Measurements from ENCODE around the gene RCCD1. TPM values are rescaled to one million over a fixed set of nuclear protein-coding genes. Genes with fewer than 3 reads are reported as not detected.

The RCCD1 gene
- total RNA-seq, 1 experiment from 2014 or later: 0.14 TPM

DNA sequence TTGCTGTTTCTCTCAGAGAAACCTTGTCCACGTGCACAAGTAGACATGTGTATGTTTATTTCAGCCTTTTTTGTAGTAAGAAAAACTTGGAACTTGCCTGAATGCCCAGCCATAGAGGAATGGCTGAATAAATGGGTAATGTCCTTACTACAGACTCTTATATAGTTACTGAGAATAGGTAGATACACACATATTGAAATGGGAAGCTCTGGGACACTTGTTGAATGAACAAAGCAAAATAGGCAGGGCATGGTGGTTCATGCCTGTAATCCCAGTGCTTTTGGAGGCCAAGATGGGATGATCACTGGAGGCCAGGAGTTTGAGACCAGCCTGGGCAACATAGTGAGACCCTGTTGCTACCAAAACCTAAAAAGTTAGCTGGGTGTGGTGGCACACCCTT lies 17.9 kb upstream of the RCCD1 start:
- DNase-seq (ENCODE audit: low spot score): no peak
- in situ Hi-C loops (cut with HindIII; ENCODE audit: low sequenced_read_pairs): loop anchor here (25.0 kb wide), 1 partner anchor 100 kb away; no protein-coding TSS in a partner anchor

DNA sequence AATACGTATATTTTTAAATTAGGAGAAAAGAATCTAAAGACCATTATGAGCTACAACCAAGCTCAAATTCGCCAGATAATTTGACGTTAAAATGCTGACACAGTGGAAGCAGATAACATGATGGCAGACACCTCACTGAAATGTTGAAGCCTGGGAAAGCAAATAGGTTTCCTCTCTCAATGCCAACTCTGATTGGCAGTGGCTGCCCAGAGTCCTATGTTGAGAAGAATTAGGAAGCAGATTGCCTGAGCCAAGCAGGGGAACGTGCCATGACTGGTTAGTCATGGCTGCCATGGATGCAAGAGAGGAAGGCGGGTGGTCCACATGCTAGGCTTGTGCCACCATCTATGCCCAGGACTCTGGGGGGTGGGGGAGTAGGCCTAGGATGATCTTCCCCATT lies 16.4 kb upstream of the RCCD1 start:
- DNase-seq (ENCODE audit: low spot score): no peak
- in situ Hi-C loops (cut with HindIII; ENCODE audit: low sequenced_read_pairs): loop anchor here (25.0 kb wide), 1 partner anchor 101 kb away; no protein-coding TSS in a partner anchor

DNA sequence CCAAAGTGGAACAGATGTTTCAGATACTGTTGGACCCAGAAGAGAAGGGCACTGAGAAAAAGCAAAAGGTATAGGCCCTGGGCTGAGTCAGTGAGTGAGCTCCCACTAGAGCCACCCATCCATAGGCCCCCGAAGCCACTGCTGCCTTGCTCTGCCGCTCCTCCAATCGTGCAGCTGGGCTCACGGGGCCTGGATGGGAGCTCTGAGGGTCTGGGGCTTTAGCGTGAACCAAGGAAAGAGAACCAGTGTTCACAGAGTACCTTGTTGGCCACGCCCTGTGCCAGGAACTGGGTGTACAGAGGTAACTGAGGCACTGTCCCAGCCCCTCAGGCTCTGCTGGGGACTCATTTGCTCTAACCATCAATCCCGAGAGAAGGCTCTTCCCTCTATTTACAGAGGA lies 14.9 kb upstream of the RCCD1 start:
- in situ Hi-C loops (cut with HindIII; ENCODE audit: low sequenced_read_pairs): loop anchor here (25.0 kb wide), 1 partner anchor 102 kb away; no protein-coding TSS in a partner anchor
- no peak for DNase-seq (ENCODE audit: low spot score)

DNA sequence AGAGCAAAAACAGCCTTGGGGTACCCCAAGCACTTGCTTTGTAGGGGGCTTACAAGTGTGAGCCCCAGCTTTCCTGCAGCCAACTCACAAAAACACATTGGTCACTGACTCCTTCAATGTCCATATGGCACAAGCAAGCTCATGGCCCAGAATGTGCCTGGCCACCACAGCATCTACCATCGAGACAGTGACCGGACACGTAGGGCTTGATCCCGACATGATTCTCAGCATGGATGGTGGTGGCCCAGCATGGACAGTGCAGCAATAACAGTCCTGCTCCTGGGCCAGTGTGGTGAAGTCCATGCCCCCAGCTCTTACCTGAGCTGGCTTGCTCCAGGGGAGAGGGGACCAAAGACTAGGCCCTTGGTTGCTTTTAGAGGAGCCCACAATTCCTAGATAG lies 13.6 kb upstream of the RCCD1 start:
- in situ Hi-C loops (cut with HindIII; ENCODE audit: low sequenced_read_pairs): loop anchor here (25.0 kb wide), 1 partner anchor 104 kb away; no protein-coding TSS in a partner anchor
- no peak for DNase-seq (ENCODE audit: low spot score)

DNA sequence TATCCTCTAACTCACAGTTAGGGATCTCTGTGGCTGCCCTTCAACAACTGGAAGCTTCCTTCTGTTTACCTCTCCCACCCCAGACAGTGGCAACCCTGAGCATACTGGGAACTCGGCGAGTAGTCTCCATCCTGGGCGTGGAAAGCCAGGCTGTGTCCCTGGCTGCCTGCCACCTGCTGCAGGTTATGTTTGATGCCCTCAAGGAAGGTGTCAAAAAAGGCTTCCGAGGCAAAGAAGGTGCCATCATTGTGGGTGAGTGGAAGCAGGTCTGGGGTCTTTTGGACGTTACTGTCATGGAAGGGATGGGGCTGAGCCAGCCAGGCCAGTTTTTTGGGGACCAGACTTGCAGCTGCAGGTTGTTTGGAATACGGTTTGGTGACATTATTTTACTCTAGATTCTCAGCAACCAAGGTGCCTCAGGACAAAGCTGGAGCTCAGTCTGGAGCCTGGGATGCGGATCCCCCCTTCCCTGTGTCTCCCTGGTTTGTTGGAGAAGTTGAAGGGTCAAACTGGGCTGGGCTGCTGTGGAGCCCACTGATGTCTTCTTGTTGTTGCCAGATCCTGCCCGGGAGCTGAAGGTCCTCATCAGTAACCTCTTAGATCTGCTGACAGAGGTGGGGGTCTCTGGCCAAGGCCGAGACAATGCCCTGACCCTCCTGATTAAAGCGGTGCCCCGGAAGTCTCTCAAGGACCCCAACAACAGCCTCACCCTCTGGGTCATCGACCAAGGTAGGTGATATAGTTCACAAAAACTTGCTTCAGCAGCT lies 12.1 kb upstream of the RCCD1 start:
- in situ Hi-C loops (cut with HindIII; ENCODE audit: low sequenced_read_pairs): loop anchor here (25.0 kb wide), 1 partner anchor 105 kb away; no protein-coding TSS in a partner anchor
- DNase-seq (ENCODE audit: low spot score): no peak

DNA sequence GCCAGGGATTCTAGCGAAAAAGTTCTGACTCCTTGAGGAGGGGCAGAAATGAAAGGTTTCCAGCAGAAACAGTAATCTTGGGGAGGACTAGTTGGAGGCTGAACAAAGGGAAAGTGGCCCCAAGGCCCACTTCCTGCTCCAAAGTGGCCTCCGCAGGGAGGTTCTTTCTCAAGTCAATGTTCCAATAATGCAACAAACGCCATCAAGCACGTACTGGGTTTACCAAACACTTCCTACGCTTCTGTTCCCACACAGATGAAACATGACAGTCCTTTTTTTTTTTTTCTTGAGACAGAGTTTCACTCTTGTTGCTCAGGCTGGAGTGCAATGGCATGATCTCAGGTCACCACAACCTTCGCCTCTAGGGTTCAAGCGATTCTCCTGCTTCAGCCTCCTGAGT lies 9.6 kb upstream of the RCCD1 start:
- in situ Hi-C loops (cut with HindIII; ENCODE audit: low sequenced_read_pairs): loop anchor here (25.0 kb wide), 1 partner anchor 108 kb away; no protein-coding TSS in a partner anchor
- DNase-seq (ENCODE audit: low spot score): no peak

DNA sequence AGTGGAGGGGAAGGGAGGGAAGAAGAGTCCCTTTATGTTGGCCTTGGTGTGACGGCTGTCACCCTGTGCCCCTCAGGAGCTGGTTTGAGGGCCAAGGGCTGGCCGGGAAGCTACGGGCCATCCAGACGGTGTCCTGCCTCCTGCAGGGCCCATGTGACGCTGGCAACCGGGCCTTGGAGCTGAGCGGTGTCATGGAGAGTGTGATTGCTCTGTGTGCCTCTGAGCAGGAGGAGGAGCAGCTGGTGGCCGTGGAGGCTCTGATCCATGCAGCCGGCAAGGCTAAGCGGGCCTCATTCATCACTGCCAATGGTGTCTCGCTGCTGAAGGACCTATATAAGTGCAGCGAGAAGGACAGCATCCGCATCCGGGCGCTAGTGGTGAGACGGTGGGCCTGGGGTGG lies 8.1 kb upstream of the RCCD1 start:
- in situ Hi-C loops (cut with HindIII; ENCODE audit: low sequenced_read_pairs): loop anchor here (25.0 kb wide), 1 partner anchor 109 kb away; no protein-coding TSS in a partner anchor
- DNase-seq (ENCODE audit: low spot score): peak; percentile 93

DNA sequence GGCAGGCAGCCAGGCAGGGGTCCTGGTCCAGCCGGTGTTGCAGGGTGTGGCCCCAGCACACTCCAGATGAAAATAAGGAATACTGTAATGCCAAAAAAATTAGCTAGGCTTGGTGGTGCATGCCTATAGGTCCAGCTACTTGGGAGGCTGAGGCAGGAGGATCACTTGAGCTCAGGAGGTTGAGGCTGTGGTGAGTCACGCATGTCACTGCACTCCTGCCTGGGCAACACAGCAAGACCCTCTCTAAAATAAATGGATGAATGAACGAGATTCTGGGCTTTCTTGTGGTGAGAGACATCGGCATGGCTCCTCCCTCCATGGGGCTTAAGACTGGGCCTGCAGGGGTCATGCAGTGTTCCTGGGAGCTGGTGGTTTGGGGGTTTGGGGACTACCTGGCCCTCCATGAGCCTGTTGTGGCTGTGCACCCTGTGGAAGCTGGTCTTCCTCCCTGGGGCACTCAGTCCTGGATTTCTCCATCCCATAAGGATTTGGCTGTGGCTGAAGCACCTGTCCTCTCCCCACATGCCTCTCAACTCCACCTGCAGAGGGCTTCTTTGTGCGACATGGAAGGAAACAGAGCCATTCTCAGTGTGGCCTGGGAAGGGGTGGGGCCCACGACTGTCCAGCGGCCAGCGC lies 7.6 kb upstream of the RCCD1 start:
- in situ Hi-C loops (cut with HindIII; ENCODE audit: low sequenced_read_pairs): loop anchor here (25.0 kb wide), 1 partner anchor 110 kb away; no protein-coding TSS in a partner anchor
- DNase-seq (ENCODE audit: low spot score): no peak

DNA sequence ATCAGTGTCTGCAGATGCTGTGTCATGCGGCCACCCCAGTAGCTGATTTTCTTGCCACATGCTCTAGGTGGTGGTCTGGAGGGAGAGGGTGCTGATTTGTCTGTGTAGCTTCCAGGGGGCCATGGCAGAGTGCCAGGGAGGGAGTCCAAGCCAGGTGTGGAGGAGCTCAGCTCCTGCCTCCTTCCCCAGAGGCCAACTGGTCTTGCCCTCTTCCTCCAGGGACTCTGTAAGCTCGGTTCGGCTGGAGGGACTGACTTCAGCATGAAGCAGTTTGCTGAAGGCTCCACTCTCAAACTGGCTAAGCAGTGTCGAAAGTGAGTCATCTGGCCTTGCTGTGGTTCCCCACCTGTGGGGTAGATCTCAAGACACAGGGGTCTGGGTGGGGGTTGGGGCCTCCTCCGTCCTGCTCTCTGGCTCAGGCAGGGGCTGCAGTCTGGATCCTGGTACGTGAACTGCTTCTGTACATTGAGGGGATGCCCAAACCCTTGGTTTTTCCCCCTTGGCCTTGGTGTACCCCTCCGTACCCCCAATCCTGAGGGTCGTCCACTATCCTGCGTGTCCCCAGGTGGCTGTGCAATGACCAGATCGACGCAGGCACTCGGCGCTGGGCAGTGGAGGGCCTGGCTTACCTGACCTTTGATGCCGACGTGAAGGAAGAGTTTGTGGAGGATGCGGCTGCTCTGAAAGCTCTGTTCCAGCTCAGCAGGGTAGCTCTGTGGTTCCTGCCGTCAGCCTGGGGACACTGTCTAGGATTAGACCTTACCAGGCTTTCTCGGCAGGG lies 6.9 kb upstream of the RCCD1 start:
- in situ Hi-C loops (cut with HindIII; ENCODE audit: low sequenced_read_pairs): loop anchor here (25.0 kb wide), 1 partner anchor 110 kb away; no protein-coding TSS in a partner anchor
- DNase-seq (ENCODE audit: low spot score): no peak

DNA sequence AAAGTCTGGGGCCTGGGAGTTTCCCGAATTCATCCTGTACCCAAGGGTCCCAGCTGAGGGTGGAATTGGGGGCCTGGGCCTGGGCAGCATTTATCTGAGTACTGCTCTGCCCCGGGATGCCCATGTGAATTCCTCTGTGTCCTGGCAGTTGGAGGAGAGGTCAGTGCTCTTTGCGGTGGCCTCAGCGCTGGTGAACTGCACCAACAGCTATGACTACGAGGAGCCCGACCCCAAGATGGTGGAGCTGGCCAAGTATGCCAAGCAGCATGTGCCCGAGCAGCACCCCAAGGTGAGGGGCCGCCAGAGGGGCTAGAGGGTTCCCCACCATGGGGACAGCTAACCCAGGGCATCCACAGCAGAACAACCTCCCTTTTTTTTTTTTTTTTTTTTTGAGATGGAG lies 6.2 kb upstream of the RCCD1 start:
- in situ Hi-C loops (cut with HindIII; ENCODE audit: low sequenced_read_pairs): loop anchor here (25.0 kb wide), 1 partner anchor 111 kb away; no protein-coding TSS in a partner anchor
- no peak for DNase-seq (ENCODE audit: low spot score)

DNA sequence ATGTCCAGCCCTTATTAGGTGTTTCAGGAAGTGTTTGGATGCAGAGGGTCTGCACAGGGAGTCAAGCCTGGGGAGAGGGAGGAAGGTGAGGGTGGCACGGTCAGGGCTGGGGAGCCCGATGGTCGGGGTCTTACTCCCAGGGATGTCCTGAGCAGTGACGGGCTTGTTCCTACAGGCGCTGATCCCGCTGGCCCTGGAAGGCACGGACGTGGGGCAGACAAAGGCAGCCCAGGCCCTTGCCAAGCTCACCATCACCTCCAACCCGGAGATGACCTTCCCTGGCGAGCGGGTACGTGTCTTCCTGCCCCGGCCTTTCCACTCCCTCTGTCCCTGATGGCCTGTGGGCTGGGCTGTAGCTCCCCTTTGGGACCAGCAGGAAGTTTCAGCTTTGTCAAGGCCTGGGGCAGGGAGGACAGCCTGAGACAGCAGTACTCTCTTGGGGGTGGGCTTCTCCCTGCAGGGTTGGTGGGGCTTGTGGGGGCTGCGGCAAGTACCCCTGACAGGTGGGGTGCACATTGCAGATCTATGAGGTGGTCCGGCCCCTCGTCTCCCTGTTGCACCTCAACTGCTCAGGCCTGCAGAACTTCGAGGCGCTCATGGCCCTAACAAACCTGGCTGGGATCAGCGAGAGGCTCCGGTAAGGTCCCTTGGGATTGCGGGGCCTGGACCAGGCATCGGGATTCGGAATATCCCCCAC lies 4.6 kb upstream of the RCCD1 start:
- DNase-seq (ENCODE audit: low spot score): no peak
- in situ Hi-C loops (cut with HindIII; ENCODE audit: low sequenced_read_pairs): loop anchor here (25.0 kb wide), 1 partner anchor 113 kb away; no protein-coding TSS in a partner anchor

DNA sequence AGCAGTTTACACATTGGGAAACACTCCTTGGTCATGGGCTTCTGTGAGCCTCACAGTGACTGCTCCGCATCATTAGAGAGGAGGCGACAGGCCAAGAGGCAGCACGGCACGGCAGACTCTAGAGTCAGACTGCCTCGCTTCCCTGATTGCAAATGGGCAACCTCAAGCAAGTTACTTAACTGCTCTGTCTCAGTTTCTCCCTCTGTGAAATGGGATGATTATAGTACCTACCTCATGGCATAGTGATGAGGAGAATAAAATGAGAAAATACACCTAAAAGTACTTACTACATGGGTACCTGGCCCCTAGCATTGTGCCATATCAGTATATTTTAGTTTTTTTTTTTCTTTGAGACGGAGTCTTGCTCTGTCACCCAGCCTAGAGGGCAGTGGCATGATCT lies 4.0 kb upstream of the RCCD1 start:
- in situ Hi-C loops (cut with HindIII; ENCODE audit: low sequenced_read_pairs): no loop called here
- DNase-seq (ENCODE audit: low spot score): no peak

DNA sequence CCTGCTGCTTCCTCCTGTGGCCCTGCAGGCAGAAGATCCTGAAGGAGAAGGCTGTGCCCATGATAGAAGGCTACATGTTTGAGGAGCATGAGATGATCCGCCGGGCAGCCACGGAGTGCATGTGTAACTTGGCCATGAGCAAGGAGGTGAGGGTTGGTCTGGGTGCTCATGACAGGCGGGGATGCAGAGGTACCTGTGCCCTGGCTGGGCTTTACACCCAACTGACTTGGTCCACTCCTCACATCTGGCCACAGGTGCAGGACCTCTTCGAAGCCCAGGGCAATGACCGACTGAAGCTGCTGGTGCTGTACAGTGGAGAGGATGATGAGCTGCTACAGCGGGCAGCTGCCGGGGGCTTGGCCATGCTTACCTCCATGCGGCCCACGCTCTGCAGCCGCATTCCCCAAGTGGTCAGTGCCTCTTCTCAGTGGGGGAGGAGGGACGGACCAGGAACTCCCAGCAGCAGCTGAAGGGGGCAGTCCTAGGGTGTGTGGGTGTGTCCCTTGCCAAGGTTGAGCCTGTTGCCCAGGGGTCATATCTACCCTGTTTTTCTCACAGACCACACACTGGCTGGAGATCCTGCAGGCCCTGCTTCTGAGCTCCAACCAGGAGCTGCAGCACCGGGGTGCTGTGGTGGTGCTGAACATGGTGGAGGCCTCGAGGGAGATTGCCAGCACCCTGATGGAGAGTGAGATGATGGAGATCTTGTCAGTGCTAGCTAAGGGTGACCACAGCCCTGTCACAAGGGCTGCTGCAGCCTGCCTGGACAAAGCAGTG lies 1.6 kb upstream of the RCCD1 start:
- in situ Hi-C loops (cut with HindIII; ENCODE audit: low sequenced_read_pairs): no loop called here
- no peak for DNase-seq (ENCODE audit: low spot score)

DNA sequence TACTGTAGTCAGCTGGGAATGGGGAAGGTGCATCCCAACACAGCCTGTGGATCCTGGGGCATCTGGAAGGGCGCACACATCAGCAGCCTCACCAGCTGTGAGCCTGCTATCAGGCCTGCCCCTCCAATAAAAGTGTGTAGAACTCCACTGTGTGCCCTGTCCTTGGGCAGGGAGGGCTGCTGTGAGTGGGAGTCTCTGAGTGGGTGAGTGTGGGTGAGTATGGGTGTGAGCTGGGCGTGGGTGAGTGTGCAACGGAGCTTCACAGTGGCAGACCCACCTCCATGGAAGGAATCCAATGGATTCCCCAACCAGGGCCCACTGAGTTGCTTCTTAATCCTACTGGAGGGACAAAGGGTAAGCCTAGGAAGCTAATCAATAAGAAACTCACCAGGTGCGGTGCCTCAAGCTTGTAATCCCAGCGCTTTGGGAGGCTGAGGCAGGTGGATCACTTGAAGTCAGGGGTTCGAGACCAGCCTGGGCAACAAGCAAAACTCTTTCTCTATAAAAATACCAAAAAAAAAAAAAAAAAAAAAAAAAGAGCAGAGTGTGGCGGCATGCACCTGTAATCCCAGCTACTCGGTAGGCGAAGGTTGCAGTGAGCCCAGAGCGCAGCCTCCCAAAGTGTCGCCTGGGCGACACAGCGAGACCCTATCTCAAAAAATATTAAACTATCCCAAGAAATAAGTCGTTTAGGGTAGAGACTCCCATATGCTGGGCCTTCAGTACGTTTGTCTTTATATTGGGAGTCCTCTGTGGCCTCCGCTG lies 555 bp upstream of the RCCD1 start:
- DNase-seq (ENCODE audit: low spot score): no peak
- in situ Hi-C loops (cut with HindIII; ENCODE audit: low sequenced_read_pairs): no loop called here

DNA sequence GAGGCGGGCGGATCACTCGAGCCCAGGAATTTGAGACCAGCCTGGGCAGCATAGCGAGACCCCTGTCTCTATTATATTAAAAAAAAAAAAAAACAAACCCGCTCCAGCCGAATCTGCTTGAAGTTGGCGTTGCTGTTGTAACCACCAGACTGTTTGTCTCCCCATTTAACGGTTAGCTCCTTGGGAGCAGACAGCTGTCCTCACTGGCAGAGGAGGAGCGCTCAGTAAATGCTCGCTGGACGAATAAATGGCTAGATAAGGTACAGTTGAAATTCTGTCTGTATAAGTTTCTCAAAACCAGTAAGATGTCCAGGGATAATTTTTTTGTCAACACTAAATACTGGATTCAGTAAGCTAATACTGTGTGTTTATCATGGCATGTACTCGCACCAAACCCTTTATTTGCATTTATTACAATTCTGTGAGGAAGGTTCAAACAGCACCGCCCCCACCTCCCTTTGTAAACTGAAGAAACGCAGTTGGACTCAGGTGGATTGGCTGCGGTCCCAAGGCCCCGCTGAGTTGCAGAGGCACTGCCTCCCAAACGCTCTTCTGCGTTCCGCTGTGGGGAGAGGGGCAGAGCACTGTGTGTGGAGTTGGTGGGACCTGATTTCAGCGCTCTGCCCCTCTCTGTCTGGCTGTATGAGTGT lies 1.1 kb downstream of the RCCD1 start:
- in situ Hi-C loops (cut with HindIII; ENCODE audit: low sequenced_read_pairs): no loop called here
- DNase-seq (ENCODE audit: low spot score): peak; percentile 33

DNA sequence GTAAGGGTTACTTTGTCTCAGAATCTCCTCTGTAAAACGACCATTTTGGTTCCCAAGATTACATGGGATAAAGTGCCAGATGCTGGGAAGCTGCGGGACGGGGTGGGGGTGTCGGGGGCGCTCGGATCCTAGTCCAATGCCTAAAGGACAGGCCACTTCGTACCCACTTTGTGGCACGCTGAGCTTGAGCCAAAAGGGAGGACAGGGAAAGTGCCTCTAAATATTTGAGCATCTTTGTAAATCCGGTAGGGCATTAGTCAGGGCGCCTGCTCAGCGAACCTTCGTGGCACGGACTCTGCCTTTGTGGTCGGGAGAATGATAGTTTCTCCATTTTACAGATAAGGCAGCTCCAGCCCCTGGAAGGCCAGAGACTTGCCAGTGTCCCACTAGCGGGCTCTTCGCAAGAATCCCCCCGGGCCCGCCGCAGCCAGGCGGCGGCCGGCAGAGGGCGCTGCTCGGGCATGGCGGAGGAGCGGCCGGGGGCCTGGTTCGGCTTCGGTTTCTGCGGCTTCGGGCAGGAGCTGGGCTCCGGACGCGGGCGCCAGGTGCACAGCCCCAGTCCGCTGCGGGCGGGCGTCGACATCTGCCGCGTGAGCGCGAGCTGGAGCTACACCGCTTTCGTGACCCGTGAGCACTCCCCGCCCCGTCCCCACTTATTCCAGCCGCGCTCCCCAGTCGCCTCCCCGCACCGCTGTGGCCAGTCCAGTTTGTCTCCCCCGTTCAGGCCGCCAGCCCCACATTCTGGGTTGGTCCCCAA lies 1.8 kb downstream of the RCCD1 start:
- in situ Hi-C loops (cut with HindIII; ENCODE audit: low sequenced_read_pairs): no loop called here
- DNase-seq (ENCODE audit: low spot score): peak; percentile 79
